SK-N-SH (cell line): ENCODE results near the gene CCL27.

Experiments
- CHD2 ChIP-seq: fragments of 150-350 bp; IDR thresholded peaks from 2 replicates; pipeline ENCODE4 v1.6.1; 2018; ENCODE audit warnings: low read length; ENCODE audit not compliant: partially characterized antibody
- ELF1 ChIP-seq: IDR thresholded peaks from 2 replicates; pipeline ENCODE4 v1.4.0; 2012
- EP300 ChIP-seq, 2 experiments: IDR thresholded peaks; 2 replicates each; pipeline versions ENCODE4 v1.4.0 to v1.6.1; 2012; ENCODE audit warnings: borderline replicate concordance in 1 of 2, low read depth in 1 of 2, low read length in 1 of 2
- POLR2AphosphoS5 ChIP-seq: IDR thresholded peaks from 2 replicates; pipeline ENCODE4 v1.6.1; 2012; ENCODE audit warnings: low read depth, low read length
- RAD21 ChIP-seq: IDR thresholded peaks from 2 replicates; pipeline ENCODE4 v1.6.1; 2012; ENCODE audit warnings: mild to moderate bottlenecking, low read length
- SIN3A ChIP-seq: IDR thresholded peaks from 2 replicates; pipeline ENCODE4 v1.6.1; 2012; ENCODE audit warnings: low read depth, mild to moderate bottlenecking, low read length, moderate library complexity, borderline replicate concordance
- TCF12 ChIP-seq: IDR thresholded peaks from 2 replicates; pipeline ENCODE4 v1.4.0; 2012
- TF ChIP-seq, protein P1 (sequence below): IDR thresholded peaks from 2 replicates; pipeline ENCODE4 v1.4.0; 2012; ENCODE audit warnings: low read depth, borderline replicate concordance
- TF ChIP-seq, protein P2 (sequence below): fragments of 200-600 bp; sonication (generic); IDR thresholded peaks from 2 replicates; pipeline ENCODE4 v1.6.1; 2017; ENCODE audit warnings: antibody characterized with exemption, mild to moderate bottlenecking, moderate library complexity

DNA sequence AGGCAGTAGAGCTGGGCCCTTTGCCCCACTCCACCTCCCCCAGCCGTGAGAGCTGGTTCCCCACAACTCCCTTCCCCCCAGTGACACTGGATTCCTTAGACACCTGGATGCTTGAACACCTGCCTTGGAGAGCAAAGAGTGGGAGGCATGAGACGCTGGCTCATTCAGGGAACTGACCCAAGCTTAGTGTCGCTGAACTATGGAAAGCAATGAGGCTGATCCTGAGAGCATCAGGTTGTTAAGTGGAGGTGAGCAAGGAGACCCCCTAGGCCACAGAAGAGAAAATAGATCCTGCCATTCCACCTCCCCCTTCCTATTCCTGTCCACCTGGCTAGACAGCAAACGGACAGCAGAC is 26.6 kb upstream of the CCL27 start:
- TF ChIP-seq, protein P1, sequence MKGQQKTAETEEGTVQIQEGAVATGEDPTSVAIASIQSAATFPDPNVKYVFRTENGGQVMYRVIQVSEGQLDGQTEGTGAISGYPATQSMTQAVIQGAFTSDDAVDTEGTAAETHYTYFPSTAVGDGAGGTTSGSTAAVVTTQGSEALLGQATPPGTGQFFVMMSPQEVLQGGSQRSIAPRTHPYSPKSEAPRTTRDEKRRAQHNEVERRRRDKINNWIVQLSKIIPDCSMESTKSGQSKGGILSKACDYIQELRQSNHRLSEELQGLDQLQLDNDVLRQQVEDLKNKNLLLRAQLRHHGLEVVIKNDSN: no peak
- TF ChIP-seq, protein P2, sequence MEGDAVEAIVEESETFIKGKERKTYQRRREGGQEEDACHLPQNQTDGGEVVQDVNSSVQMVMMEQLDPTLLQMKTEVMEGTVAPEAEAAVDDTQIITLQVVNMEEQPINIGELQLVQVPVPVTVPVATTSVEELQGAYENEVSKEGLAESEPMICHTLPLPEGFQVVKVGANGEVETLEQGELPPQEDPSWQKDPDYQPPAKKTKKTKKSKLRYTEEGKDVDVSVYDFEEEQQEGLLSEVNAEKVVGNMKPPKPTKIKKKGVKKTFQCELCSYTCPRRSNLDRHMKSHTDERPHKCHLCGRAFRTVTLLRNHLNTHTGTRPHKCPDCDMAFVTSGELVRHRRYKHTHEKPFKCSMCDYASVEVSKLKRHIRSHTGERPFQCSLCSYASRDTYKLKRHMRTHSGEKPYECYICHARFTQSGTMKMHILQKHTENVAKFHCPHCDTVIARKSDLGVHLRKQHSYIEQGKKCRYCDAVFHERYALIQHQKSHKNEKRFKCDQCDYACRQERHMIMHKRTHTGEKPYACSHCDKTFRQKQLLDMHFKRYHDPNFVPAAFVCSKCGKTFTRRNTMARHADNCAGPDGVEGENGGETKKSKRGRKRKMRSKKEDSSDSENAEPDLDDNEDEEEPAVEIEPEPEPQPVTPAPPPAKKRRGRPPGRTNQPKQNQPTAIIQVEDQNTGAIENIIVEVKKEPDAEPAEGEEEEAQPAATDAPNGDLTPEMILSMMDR: no peak
- no peak for TF ChIP-seq CHD2
- TF ChIP-seq POLR2AphosphoS5: no peak
- no peak for TF ChIP-seq RAD21
- TF ChIP-seq TCF12: no peak
- no peak for TF ChIP-seq ELF1
- no peak for TF ChIP-seq EP300 (IDR thresholded peaks at IDR 0.05; ENCODE audit: borderline replicate concordance in 1 of 2, low read depth in 1 of 2, low read length in 1 of 2)
- no peak for TF ChIP-seq SIN3A
